SH-SY5Y (cell line): ENCODE results near the gene CHST11.

ENCODE experiments used
- GATA2 ChIP-seq: IDR thresholded peaks from 2 replicates; pipeline ENCODE4 v1.6.1; 2011; ENCODE audit warnings: mild to moderate bottlenecking, low read depth, low read length
- GATA3 ChIP-seq: IDR thresholded peaks from 2 replicates; pipeline ENCODE4 v1.6.1; 2011; ENCODE audit warnings: low read depth, mild to moderate bottlenecking, low read length, moderate library complexity

GRCh38 chr12:104423273-104423672 lies 33.5 kb upstream of the CHST11 start:
- TF ChIP-seq GATA2, result no peak
- no peak for TF ChIP-seq GATA3
